Left cardiac atrium (tissue), 4 donors: Measurements from ENCODE around the gene RING1. TPM values are rescaled to one million over a fixed set of nuclear protein-coding genes. Genes with fewer than 3 reads are reported as not detected.
"Not testable (repeated sequence)": the region's sequence is repeated elsewhere in the genome, so short reads cannot be mapped to it uniquely, and the experiment has no call there.

ENCODE experiments used
- ATAC-seq, 2 donors: fragments of 200-7000 bp; cut with Tn5 transposase; one replicate each; pipeline ENCODE4 v1.9.1; 2020; ENCODE audit warnings: mild to moderate bottlenecking in 2 of 2, moderate library complexity in 2 of 2
- DNase-seq: peaks from one replicate; pipeline ENCODE4 v3.0.0-alpha.2; 2020
- intact Hi-C, 2 donors: fragments of 100-400 bp; cut with DNase I; formaldehyde crosslinking; loops; one replicate each; pipeline versions ENCODE4 v1.14.1 to v1.15.1; 2022 to 2023
- total RNA-seq, 2 donors: library from RNA; stranded (reverse); fragmentation: NEBNext Ultra II Directional; extraction: Animal tissue kit (Norgen Biotek cat#: 25700); gene quantifications; one replicate each; pipeline ENCODE4 v1.2.1, GENCODE V29; 2021
- donor health status: DM: no; HTN: yes; CAD: no.
- donor health status: DM: no; HTN: yes; CAD: no; lungs with severe emphysema.
- donor health status: DM: yes; HTN: yes; CAD: no.
- donor health status: Dilated cardiomyopathy.

The RING1 gene
- total RNA-seq, 2 donors from 2014 or later: 29.7 to 30.0 TPM

DNA sequence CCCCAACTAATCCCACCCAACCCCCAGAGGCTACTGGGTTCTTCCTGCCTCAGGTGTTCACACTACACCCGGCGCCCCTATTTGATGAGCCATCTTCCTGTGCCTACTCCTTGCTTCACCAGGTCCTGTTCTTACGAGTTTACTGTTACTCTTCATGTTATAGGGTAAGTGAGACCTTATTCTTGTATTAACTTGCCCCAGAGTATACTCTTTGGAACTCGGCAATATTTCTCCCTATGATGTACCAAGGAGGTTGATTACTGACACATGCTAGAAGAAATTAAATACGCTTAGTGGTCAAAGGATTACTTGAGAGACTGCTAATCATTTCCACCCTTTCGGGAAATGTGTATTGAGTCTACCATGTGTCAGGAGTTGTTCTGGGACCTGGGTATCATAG, 8.9 kb downstream of the RING1 start:
- DNase-seq (no peak), ATAC-seq (no peak)
- intact Hi-C loops: no loop called here

DNA sequence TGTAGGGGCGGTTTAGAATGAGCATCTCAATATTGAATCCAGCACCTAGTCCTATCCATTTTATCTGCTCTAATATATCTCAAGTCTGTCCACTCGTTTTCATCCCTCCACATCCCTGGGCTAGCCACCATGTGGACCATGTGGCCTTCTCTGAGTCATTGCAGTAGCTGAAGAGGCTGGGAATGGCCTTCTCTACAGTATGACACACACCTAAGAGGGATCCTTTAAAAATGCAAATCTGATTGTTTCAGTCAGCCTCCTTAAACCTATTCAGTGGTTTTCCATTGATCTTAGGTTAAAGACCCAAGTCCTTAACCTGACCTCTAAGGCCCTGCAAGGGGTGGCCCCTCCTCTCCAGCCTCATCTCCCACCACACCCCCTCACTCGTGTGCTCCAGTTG, 9.4 kb downstream of the RING1 start:
- DNase-seq (no peak), ATAC-seq (no peak)
- intact Hi-C loops: no loop called here

GRCh38 chr6:33226503-33227120, 18.3 kb downstream of the RING1 start:
- intact Hi-C loops: loop anchor here in 1 of 2 donors (10.0 kb wide), 1 partner anchor 222 kb away; the partner anchor contains the start of gene HLA-DOA
- not testable (repeated sequence) for ATAC-seq, DNase-seq

GRCh38 chr6:33235221-33235634, 26.9 kb downstream of the RING1 start:
- ATAC-seq (no peak), DNase-seq (no peak)
- intact Hi-C loops: no loop called here

GRCh38 chr6:33236328-33236727, 28.0 kb downstream of the RING1 start:
- ATAC-seq: no peak
- intact Hi-C loops: no loop called here
- DNase-seq: no peak

GRCh38 chr6:33236852-33237251, 28.6 kb downstream of the RING1 start:
- intact Hi-C loops: no loop called here

DNA sequence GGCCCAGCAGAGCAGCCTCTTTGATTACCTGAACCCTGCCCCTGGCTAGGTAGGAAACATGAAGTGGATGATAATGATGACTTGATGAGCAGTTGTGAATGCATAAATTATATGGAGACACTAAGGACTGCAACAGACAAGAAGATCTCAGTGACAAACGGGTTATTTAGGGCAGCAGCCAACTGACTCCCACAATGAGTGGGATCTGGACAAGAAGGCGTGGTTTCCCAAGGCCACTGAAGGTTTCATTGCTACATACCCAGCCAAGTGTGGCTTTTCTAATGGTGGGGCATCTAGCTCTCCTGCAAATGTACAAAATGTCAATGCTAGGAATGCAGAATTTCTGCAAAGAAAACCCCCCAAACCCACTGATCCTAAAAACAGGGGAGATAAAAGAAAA, 29.4 kb downstream of the RING1 start:
- intact Hi-C loops: no loop called here
- ATAC-seq: no peak
- DNase-seq: no peak

More at GRCh38 chr6:33236852-33237251, 28.6 kb downstream of the RING1 start:
- ATAC-seq (no peak), DNase-seq (no peak)

- ATAC-seq (no peak), DNase-seq (no peak)
- intact Hi-C loops: loop anchor here (5.0 to 10.0 kb wide), 3 partner anchors 80 to 347 kb away; no protein-coding TSS in a partner anchor
Observed at GRCh38 chr6:33241968-33242367, 33.7 kb downstream of the RING1 start.

DNA sequence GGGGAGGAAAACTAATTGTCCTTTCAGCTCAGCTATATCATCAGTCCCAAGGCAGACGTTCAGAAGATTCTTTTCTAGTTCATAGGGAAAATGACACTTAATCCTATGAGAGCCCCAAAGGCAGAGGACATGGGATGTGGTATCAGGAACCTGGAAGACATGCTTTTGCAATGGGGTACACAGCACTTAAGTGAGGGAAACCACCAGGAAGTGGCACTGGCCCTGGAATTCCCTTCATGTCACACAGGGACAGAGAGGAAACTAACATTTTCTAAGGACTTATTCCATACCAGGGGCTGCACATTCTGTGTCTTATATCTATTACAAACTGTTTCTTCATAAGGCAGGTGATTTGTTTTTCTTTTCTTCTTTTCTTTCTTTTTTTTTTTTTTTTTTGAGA, 35.2 kb downstream of the RING1 start:
- intact Hi-C loops: loop anchor here (5.0 to 10.0 kb wide), 3 partner anchors 81 to 349 kb away; no protein-coding TSS in a partner anchor
- ATAC-seq (no peak), DNase-seq (no peak)

- ATAC-seq (peak; percentile 71 to 76), DNase-seq (peak; percentile 90)
- intact Hi-C loops: loop anchor here (1.0 to 10.0 kb wide), 6 partner anchors 36 to 353 kb away; no protein-coding TSS in a partner anchor
Observed at GRCh38 chr6:33247977-33248642, 39.8 kb downstream of the RING1 start.

GRCh38 chr6:33248643-33248931, 40.3 kb downstream of the RING1 start:
- ATAC-seq (peak; percentile 7 to 12), DNase-seq (peak; percentile 37)
- intact Hi-C loops: loop anchor here (1.0 to 10.0 kb wide), 6 partner anchors 36 to 354 kb away; no protein-coding TSS in a partner anchor

GRCh38 chr6:33248932-33249731, 40.8 kb downstream of the RING1 start:
- DNase-seq (peak; percentile 98), ATAC-seq (peak; percentile 95 to 97)
- intact Hi-C loops: loop anchor here (1.0 to 10.0 kb wide), 6 partner anchors 37 to 354 kb away; no protein-coding TSS in a partner anchor

DNA sequence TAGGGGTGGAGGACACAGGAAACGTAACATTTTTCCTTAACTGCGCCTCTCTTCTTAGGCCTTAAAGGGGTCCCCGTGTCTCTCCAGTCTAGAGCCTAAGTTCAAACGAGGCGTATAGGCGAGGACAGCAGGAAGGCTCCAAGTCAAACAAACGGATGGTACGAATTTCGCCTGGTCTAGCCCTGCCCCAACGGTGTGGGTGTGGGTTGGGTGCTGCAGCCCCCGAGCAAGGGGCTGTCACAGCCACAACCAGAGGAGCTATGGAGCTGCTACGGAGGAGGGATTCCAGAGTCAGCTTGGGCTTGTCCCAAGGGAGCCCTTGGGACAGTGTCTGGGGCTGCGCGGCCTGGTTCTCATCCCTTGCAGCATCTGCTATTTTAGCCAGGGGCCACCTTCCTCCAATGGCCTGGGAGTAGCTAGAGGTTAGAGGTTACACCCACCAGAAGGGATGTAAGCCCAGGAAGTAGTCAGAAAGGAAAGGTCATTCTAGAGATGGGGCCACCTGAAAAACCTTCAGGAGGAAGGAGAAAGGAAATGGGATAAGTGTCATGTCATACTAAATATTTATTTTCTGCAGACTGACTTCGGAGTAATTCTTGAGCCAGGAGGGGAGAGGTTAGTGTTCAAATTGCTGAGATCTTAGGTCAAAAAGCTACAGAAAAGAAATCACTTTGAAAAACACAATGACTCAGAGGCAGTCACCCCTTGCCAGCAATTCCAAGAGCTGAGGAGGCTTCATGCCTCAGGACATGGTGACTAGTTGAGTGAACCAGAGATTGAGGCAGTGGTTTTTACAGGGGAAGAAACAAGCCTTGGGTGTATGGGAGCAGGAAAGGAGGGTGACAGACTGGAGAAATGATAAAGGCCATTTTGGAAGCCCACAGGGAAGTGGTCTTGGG, 41.7 kb downstream of the RING1 start:
- peak in 1 of 2 donors; percentile 0 for ATAC-seq
- DNase-seq: peak; percentile 35
- intact Hi-C loops: loop anchor here (2.0 to 10.0 kb wide), 5 partner anchors 38 to 355 kb away; no protein-coding TSS in a partner anchor

DNA sequence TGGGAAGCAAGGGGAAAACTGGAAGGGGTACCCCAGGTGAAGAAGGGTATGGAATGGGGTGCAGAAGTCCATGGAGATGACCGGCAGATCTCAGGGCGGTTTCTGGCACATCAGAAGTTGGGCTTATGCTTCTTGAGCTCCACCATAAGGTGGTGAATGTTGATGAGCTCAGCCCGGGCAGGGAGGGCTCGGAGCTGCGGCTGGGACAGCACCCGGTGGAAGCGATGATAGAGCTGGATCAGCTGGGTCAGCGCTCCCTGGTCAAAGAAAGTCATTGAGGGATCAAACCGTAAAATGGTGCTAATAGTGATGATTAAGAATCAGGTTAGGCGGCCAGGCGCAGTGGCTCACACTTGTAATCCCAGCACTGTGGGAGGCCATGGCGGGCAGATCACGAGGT, 42.4 kb downstream of the RING1 start:
- ATAC-seq: no peak
- no peak for DNase-seq
- intact Hi-C loops: no loop called here

DNA sequence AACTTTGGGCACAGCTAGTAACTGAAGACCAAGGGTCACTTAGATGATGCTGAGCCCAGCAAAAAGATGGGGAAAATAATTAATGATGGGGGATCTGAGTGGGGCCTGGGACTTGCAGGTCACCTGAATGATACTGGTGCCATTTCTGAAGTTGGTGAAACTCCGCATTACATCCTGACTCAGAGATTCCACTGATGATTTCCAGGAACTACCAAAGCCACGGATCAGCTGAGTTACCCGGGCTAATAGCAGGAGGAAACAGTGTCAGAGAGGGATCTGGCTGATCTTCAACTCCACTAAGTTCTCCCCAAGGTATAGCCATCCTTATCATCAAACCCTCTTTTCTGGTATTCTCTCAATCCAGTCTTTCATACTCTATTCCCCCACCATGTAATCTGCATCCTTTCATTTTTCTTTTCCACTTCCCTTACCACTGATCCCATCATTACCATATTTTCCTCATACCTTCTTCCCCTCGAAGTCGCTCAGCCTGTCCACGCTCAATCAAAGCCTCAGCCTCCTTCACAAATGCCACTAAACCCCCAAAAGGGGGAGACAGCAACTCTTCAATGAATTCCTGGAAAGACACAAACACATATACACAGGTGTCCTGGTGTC, 43.2 kb downstream of the RING1 start:
- DNase-seq (no peak), ATAC-seq (no peak)
- intact Hi-C loops: no loop called here

DNA sequence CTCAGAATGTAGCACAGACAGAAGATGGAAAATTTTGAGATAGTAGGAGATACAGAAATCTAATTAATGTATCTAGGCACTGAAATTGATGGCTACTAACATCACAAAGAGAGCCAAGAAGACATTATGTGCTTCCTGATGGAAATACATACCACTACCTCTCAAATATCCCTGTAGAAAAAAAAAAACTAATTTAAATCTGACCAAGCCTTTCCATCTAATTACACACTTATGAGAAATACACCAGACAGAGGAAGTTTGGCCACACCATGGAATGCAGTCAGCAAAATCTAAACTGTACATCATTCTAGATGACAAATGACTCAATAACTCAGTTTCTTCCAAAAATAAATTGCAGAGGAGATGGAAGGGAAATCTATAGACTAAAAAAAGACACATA, 44.5 kb downstream of the RING1 start:
- no peak for DNase-seq
- ATAC-seq: no peak
- intact Hi-C loops: no loop called here

DNA sequence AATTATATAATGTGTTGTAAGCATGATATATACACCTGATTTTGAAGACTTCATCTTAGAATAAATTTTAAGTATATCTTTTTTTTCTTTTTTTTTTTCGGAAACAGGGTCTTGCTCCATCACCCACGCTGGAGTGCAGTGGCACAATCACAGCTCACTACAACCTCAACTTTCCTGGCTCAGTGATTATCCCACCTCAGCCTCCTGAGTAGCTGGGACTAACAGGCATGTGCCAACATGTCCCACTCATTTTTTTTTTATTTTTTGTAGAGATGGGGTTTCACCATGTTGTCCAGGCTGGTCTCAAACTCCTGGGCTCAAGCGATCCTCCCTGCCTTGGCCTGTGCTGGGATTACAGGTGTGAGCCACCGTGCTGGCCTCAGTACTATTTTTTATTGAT, 46.3 kb downstream of the RING1 start:
- intact Hi-C loops: no loop called here
- no peak for DNase-seq
- no peak for ATAC-seq

DNA sequence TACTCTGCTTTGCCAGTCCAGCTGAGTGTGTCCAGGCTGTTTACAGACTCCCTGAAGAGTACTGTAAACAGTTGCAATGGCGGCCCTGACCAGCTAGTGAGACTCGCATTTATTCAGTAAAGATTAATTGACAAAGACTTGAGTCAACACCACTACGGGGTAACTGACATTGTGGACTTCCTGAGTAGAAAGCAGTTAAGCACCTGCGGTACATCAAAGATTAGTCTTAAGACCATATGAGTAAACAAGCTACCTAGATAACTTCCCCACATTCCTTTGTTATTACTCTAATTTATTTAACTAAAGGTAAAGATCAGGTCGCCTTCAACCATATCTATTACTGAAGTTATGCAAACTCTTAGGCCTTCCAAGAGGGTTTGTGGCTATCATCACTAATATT, 50.7 kb downstream of the RING1 start:
- ATAC-seq (no peak), DNase-seq (no peak)
- intact Hi-C loops: no loop called here
